ENCODE measurements around the gene DLGAP1.

The DLGAP1 gene

GRCh38 chr18:4241090-4241617, 214.0 kb downstream of the DLGAP1 start:
- no peak for TF ChIP-seq CTCF (IDR thresholded peaks at IDR 0.05; ENCODE audit: low read depth, low read length)
- H3K4me3 ChIP-seq (replicated peaks in 1 of 2; ENCODE audit: low read depth in 2 of 2, low read length in 2 of 2): no peak overlapping the region
- DNase-seq (ENCODE audit: low read depth in 2 of 2): no peak

- TF ChIP-seq CTCF (IDR thresholded peaks at IDR 0.05; ENCODE audit: low read depth, low read length): no peak
- no peak for DNase-seq (ENCODE audit: low read depth in 2 of 2)
- no peak overlapping the region for H3K4me3 ChIP-seq (replicated peaks in 1 of 2; ENCODE audit: low read depth in 2 of 2, low read length in 2 of 2)
Observed at GRCh38 chr18:4238966-4239365, 216.1 kb downstream of the DLGAP1 start.

GRCh38 chr18:4237664-4238041, 217.5 kb downstream of the DLGAP1 start:
- no peak for TF ChIP-seq CTCF (IDR thresholded peaks at IDR 0.05; ENCODE audit: low read depth, low read length)
- DNase-seq (ENCODE audit: low read depth in 2 of 2): no peak
- H3K4me3 ChIP-seq (replicated peaks in 1 of 2; ENCODE audit: low read depth in 2 of 2, low read length in 2 of 2): no peak overlapping the region

GRCh38 chr18:4236940-4237663, 218.0 kb downstream of the DLGAP1 start:
- H3K4me3 ChIP-seq (replicated peaks in 1 of 2; ENCODE audit: low read depth in 2 of 2, low read length in 2 of 2): no peak overlapping the region
- DNase-seq (ENCODE audit: low read depth in 2 of 2): no peak
- no peak for TF ChIP-seq CTCF (IDR thresholded peaks at IDR 0.05; ENCODE audit: low read depth, low read length)

GRCh38 chr18:4233468-4233867, 221.6 kb downstream of the DLGAP1 start:
- no peak overlapping the region for H3K4me3 ChIP-seq (replicated peaks in 1 of 2; ENCODE audit: low read depth in 2 of 2, low read length in 2 of 2)
- no peak for DNase-seq (ENCODE audit: low read depth in 2 of 2)
- no peak for TF ChIP-seq CTCF (IDR thresholded peaks at IDR 0.05; ENCODE audit: low read depth, low read length)

GRCh38 chr18:4232656-4233055, 222.5 kb downstream of the DLGAP1 start:
- DNase-seq (ENCODE audit: low read depth in 2 of 2): no peak
- no peak overlapping the region for H3K4me3 ChIP-seq (replicated peaks in 1 of 2; ENCODE audit: low read depth in 2 of 2, low read length in 2 of 2)
- TF ChIP-seq CTCF (IDR thresholded peaks at IDR 0.05; ENCODE audit: low read depth, low read length): no peak

- no peak overlapping the region for H3K4me3 ChIP-seq (replicated peaks in 1 of 2; ENCODE audit: low read depth in 2 of 2, low read length in 2 of 2)
- TF ChIP-seq CTCF (IDR thresholded peaks at IDR 0.05; ENCODE audit: low read depth, low read length): no peak
- DNase-seq (ENCODE audit: low read depth in 2 of 2): no peak
Observed at GRCh38 chr18:4231260-4231659, 223.8 kb downstream of the DLGAP1 start.
